VCaP (cell line): ENCODE measurements around the gene HMG20B.
"Not testable (repeated sequence)": the region's sequence is repeated elsewhere in the genome, so short reads cannot be mapped to it uniquely, and the experiment has no call there.

Experiments
- H3K27ac ChIP-seq: fragments of 450-650 bp; 2 replicates; pipeline ENCODE4 v1.5.1; 2017
- CTCF ChIP-seq: fragments of 450-650 bp; conservative IDR thresholded peaks from 2 replicates; pipeline ENCODE4 v1.5.1; 2017; ENCODE audit warnings: mild to moderate bottlenecking, moderate library complexity

The HMG20B gene

GRCh38 chr19:3563709-3564524 is 8.8 kb upstream of the HMG20B start:
- TF ChIP-seq CTCF = no peak
- no peak overlapping the region for H3K27ac ChIP-seq

GRCh38 chr19:3565139-3565538 is 7.6 kb upstream of the HMG20B start:
- no peak for TF ChIP-seq CTCF
- no peak overlapping the region for H3K27ac ChIP-seq

- H3K27ac ChIP-seq = not testable (repeated sequence)
Measured at GRCh38 chr19:3570042-3570441, 2.7 kb upstream of the HMG20B start.

- H3K27ac ChIP-seq = no peak overlapping the region
Measured at GRCh38 chr19:3570606-3571011, 2.1 kb upstream of the HMG20B start.

DNA sequence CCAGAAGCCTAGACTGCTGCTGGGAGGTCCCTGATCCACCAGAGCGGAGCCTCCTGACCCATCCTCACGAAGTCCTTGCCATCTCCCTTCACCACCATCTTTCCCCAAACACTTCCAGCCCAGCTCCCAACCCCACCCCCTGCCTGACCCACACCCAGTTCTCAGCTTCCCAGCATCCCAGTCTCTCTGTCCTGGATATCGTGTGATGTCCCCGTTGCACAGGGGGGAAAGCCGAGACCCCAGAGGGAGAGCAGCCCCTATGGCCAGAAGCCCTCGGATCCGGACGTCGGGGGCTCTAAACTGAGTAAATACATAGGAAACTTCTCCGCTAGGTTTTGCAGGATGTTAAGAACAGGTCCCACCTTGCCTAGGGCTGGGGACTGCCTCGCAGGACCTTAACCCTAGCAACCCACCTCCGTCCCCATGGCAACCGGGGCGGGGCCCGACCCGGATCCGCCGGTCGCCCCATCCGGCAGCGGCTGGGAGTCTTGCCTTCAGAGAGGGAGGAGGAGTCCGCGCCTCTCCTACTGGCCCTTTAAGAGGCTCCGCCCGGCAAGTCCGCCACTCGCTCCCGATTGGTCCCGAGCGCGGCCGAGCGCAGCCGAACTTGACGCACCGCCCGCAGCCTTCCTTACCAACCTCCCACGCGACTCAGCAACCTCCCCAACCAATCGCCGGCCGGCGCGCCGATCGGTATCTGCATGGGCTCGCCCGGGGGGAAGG is 451 bp upstream of the HMG20B start:
- TF ChIP-seq CTCF = no peak
- H3K27ac ChIP-seq = peak overlapping the region; percentile 67

More at GRCh38 chr19:3570606-3571011, 2.1 kb upstream of the HMG20B start:
- no peak for TF ChIP-seq CTCF

GRCh38 chr19:3573162-3573857 is 566 bp downstream of the HMG20B start:
- TF ChIP-seq CTCF = no peak
- H3K27ac ChIP-seq = peak overlapping the region; percentile 66

DNA sequence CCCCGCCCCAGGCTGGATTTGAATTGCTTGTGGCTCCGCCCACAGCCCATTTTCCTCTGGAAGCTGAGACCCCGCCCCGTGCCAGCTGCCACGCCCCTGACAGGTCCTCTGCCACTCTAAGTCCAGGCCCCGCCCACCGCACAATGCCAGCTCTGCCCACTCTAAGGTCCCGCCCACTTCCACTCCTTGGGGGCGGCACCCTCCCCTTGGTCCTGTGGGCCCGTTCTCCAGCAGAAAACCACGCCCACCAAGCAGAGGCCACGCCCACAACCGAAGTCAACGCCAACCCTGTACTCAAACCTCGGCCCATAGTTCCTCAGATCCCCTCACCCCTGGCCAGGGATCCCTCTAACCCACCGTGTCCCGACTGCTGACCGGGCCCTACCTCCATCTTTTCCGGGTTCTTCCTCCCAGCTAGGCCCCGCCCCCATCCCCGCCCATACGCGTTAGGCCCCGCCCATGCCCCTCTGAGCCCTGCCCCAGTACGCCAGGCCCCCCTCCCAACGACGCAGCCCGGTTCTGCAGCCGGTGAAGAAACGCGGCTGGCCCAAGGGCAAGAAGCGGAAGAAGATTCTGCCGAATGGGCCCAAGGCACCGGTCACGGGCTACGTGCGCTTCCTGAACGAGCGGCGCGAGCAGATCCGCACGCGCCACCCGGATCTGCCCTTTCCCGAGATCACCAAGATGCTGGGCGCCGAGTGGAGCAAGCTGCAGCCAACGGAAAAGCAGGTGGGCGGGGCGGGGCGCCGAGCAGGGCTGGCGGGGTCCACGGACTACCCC is 1.3 kb downstream of the HMG20B start:
- peak overlapping the region; percentile 66 for H3K27ac ChIP-seq
- no peak for TF ChIP-seq CTCF
